Measurements from ENCODE around the gene ZNG1E. TPM values are rescaled to one million over a fixed set of nuclear protein-coding genes. Genes with fewer than 3 reads are reported as not detected.
"Not testable (repeated sequence)": the region's sequence is repeated elsewhere in the genome, so short reads cannot be mapped to it uniquely, and the experiment has no call there.

ZNG1E gene
- 33.7 and 46.0 TPM in 2 replicates for total RNA-seq

GRCh38 chr9:65675589-65676021 lies at the start of gene ZNG1E:
ZNG1E (plus strand) TSS chr9:65675928; CDS start chr9:65675977, 49 bp downstream.
- peak; percentile 27 for DNase-seq

- DNase-seq: not testable (repeated sequence)
These were observed 2.1 kb upstream of the ZNG1E start for GRCh38 chr9:65673579-65673978.

- DNase-seq: peak; percentile 28
These were observed 710 bp upstream of the ZNG1E start for GRCh38 chr9:65675018-65675417.

- DNase-seq: not testable (repeated sequence)
These were observed 661 bp downstream of the ZNG1E start for GRCh38 chr9:65676389-65676788.

- DNase-seq: not testable (repeated sequence)
These were observed 2.8 kb downstream of the ZNG1E start for GRCh38 chr9:65678533-65678932.

- not testable (repeated sequence) for DNase-seq
These were observed 27.8 kb downstream of the ZNG1E start for GRCh38 chr9:65703550-65703949.

GRCh38 chr9:65714445-65714844 lies 38.7 kb downstream of the ZNG1E start:
- DNase-seq: not testable (repeated sequence)

GRCh38 chr9:65737096-65737564 lies 61.4 kb downstream of the ZNG1E start, which contains the start of gene FOXD4L4:
FOXD4L4 (plus strand) TSS chr9:65737146; CDS start chr9:65737146, 0 bp downstream.
- DNase-seq: not testable (repeated sequence)

GRCh38 chr9:65738133-65738532 lies 62.4 kb downstream of the ZNG1E start:
- not testable (repeated sequence) for DNase-seq

Other genes starting within 250 kb of the ZNG1E start
- 0.09 and 0.17 TPM in 2 replicates for gene FOXD4L4, start 61.2 kb downstream of the ZNG1E start, total RNA-seq

Measured in dermis blood vessel endothelial cell (primary cell).